Measurements from ENCODE around the gene HLCS. TPM values are rescaled to one million over a fixed set of nuclear protein-coding genes. Genes with fewer than 3 reads are reported as not detected.

Gene HLCS
- total and polyA plus RNA-seq, 2 donors (not counting 1 experiment from before 2014, with no cell fraction given), result 23.1 to 40.0 TPM

DNA sequence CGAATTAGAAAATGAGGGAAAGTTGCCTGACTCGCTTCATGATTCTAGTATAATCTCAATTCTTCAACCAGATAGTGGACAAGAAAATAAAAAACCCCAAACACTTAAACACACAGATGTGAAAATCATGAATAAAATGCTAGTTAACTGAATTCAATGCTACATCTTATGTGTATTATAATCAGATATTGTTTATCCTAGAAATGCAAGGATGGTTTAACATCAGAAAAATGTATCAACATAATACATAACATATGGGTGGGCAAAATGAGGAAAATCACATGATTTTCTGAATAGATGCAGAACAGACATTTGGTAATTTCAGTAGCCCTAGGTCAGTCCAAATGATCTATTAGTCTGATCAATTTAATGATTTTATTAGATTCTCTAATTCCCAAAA lies 170.4 kb downstream of the HLCS start:
- Histone ChIP-seq H4K20me1 (ENCODE audit: control insufficient read depth, extremely low read depth, insufficient read depth, low read length) (no peaks in the 10 kb centered on the region), H3K27ac (ENCODE audit: insufficient read depth, low read length) (no peak overlapping the region), H3K9me3 (ENCODE audit: control insufficient read depth, insufficient read depth, low read depth, low read length) (no peaks in the 10 kb centered on the region), H3K9ac (ENCODE audit: insufficient read depth, low read length) (no peak overlapping the region), H3K4me3 (replicated peaks in 1 of 4; ENCODE audit: control extremely low read depth in 1 of 4, insufficient read depth in 1 of 4, low read depth in 3 of 4, low read length in 4 of 4) (no peak overlapping the region), H3K79me2 (ENCODE audit: control insufficient read depth, insufficient read depth, low read length) (no peaks in the 10 kb centered on the region), H3K27me3 (ENCODE audit: control insufficient read depth, insufficient read depth, low read length) (no peaks in the 10 kb centered on the region), H3K36me3 (ENCODE audit: control insufficient read depth, insufficient read depth, low read length) (no peaks in the 10 kb centered on the region), H3K4me1 (ENCODE audit: control insufficient read depth, extremely low read depth, insufficient read depth, low read length) (peaks cover 4% of the 10 kb centered on the region), H3K4me2 (ENCODE audit: extremely low read depth, insufficient read depth, low read length) (no peak overlapping the region), H2AFZ (ENCODE audit: low read length) (no peak overlapping the region)
- DNase-seq (ENCODE audit: low read depth in 2 of 2), result no peak
- no peak for TF ChIP-seq EZH2 (IDR thresholded peaks at IDR 0.05; ENCODE audit: low read length, missing control alignments)
- TF ChIP-seq, protein P1, sequence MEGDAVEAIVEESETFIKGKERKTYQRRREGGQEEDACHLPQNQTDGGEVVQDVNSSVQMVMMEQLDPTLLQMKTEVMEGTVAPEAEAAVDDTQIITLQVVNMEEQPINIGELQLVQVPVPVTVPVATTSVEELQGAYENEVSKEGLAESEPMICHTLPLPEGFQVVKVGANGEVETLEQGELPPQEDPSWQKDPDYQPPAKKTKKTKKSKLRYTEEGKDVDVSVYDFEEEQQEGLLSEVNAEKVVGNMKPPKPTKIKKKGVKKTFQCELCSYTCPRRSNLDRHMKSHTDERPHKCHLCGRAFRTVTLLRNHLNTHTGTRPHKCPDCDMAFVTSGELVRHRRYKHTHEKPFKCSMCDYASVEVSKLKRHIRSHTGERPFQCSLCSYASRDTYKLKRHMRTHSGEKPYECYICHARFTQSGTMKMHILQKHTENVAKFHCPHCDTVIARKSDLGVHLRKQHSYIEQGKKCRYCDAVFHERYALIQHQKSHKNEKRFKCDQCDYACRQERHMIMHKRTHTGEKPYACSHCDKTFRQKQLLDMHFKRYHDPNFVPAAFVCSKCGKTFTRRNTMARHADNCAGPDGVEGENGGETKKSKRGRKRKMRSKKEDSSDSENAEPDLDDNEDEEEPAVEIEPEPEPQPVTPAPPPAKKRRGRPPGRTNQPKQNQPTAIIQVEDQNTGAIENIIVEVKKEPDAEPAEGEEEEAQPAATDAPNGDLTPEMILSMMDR (conservative IDR thresholded peaks at IDR 0.05 in 1 of 2, IDR thresholded peaks at IDR 0.05 in 1 of 2; ENCODE audit: low read depth in 1 of 2, low read length in 2 of 2), result no peak

DNA sequence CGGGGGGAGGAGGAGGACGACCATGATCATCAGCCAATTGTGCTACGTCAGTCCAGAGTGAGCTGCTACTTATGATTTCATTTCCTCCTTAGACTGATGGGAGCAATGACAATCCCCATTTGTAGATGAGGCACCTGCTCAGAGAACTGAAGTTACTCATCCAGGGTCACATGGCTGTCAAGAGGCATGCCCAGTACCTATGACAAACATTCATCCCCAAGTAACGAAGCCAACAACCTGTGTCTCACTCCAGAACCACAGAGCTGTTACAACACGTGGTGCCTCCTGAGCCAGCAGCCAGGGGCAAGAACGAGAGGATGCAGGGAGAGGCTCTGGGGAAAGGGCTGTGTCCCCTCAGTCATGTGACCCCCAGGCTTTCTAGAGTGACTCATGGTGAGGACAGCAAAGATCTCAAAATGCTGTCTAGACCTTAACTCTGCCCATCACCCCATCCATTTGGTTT lies 173.9 kb downstream of the HLCS start:
- Histone ChIP-seq H3K27ac (ENCODE audit: insufficient read depth, low read length) (no peak overlapping the region), H4K20me1 (ENCODE audit: control insufficient read depth, extremely low read depth, insufficient read depth, low read length) (no peaks in the 10 kb centered on the region), H2AFZ (ENCODE audit: low read length) (no peak overlapping the region), H3K9me3 (ENCODE audit: control insufficient read depth, insufficient read depth, low read depth, low read length) (no peaks in the 10 kb centered on the region), H3K27me3 (ENCODE audit: control insufficient read depth, insufficient read depth, low read length) (no peaks in the 10 kb centered on the region), H3K4me1 (ENCODE audit: control insufficient read depth, extremely low read depth, insufficient read depth, low read length) (no peaks in the 10 kb centered on the region), H3K9ac (ENCODE audit: insufficient read depth, low read length) (no peak overlapping the region), H3K79me2 (ENCODE audit: control insufficient read depth, insufficient read depth, low read length) (no peaks in the 10 kb centered on the region), H3K4me2 (ENCODE audit: extremely low read depth, insufficient read depth, low read length) (no peak overlapping the region), H3K36me3 (ENCODE audit: control insufficient read depth, insufficient read depth, low read length) (no peaks in the 10 kb centered on the region), H3K4me3 (replicated peaks in 1 of 4; ENCODE audit: control extremely low read depth in 1 of 4, insufficient read depth in 1 of 4, low read depth in 3 of 4, low read length in 4 of 4) (no peak overlapping the region)
- TF ChIP-seq, protein P1 (conservative IDR thresholded peaks at IDR 0.05 in 1 of 2, IDR thresholded peaks at IDR 0.05 in 1 of 2; ENCODE audit: low read depth in 1 of 2, low read length in 2 of 2), result no peak
- no peak for TF ChIP-seq EZH2 (IDR thresholded peaks at IDR 0.05; ENCODE audit: low read length, missing control alignments)
- DNase-seq (ENCODE audit: low read depth in 2 of 2), result peak in 1 of 2 donors; percentile 58

DNA sequence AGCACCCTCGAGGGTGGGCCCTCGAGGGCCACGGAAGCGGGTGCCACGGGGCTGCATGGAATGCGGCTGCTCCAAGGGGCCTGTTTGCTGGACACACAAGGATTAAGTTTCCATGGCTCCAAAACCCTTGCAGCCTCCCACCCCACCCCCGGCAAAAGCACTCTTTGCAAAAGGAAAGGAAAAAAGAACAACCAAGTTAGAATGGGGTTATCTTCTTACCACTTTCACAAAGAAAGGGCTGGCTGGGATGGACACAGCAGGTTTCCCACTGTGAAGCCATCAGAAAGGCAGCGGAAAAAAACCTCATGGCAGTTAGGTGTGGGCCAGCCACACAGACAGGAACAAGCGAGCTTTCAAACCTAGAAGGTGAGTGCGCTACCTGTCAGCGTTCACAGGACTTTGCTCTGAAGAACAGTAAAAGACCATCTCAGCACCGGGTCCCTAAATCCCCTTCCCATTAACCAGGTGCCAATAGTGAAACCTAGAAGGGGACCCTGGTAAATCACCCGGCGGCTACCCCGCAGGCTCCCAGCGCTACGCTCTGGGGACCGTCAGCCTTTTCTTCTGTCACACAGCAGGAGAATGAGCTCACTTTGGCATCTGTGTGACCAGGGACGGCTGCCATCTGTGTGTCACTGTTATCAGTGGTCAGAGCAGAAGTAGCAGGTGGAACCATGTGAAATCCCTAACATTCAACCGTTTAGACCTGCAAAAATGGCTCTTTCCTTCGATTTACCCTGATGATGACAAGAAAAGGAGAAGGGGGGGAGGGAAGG lies 174.6 kb downstream of the HLCS start:
- no peak overlapping the region for H3K27ac ChIP-seq (ENCODE audit: insufficient read depth, low read length)
- H3K4me1 ChIP-seq (ENCODE audit: control insufficient read depth, extremely low read depth, insufficient read depth, low read length), result no peaks in the 10 kb centered on the region
- DNase-seq (ENCODE audit: low read depth in 2 of 2), result no peak
- no peaks in the 10 kb centered on the region for H3K79me2 ChIP-seq (ENCODE audit: control insufficient read depth, insufficient read depth, low read length)
- H3K27me3 ChIP-seq (ENCODE audit: control insufficient read depth, insufficient read depth, low read length), result no peaks in the 10 kb centered on the region
- H4K20me1 ChIP-seq (ENCODE audit: control insufficient read depth, extremely low read depth, insufficient read depth, low read length), result no peaks in the 10 kb centered on the region
- TF ChIP-seq, protein P1 (conservative IDR thresholded peaks at IDR 0.05 in 1 of 2, IDR thresholded peaks at IDR 0.05 in 1 of 2; ENCODE audit: low read depth in 1 of 2, low read length in 2 of 2), result no peak
- TF ChIP-seq EZH2 (IDR thresholded peaks at IDR 0.05; ENCODE audit: low read length, missing control alignments), result no peak
- H2AFZ ChIP-seq (ENCODE audit: low read length), result no peak overlapping the region
- no peak overlapping the region for H3K9ac ChIP-seq (ENCODE audit: insufficient read depth, low read length)
- H3K9me3 ChIP-seq (ENCODE audit: control insufficient read depth, insufficient read depth, low read depth, low read length), result no peaks in the 10 kb centered on the region
- H3K36me3 ChIP-seq (ENCODE audit: control insufficient read depth, insufficient read depth, low read length), result no peaks in the 10 kb centered on the region
- no peak overlapping the region for H3K4me3 ChIP-seq (replicated peaks in 1 of 4; ENCODE audit: control extremely low read depth in 1 of 4, insufficient read depth in 1 of 4, low read depth in 3 of 4, low read length in 4 of 4)
- no peak overlapping the region for H3K4me2 ChIP-seq (ENCODE audit: extremely low read depth, insufficient read depth, low read length)
